ENCODE measurements around the gene SLITRK3.

Gene SLITRK3

GRCh38 chr3:165191491-165191890 lies 4.7 kb downstream of the SLITRK3 start:
- H3K4me3 ChIP-seq (ENCODE audit: low read depth, low read length): no peak overlapping the region
- no peak for DNase-seq (ENCODE audit: low read depth)
- TF ChIP-seq MYC (IDR thresholded peaks at IDR 0.05; ENCODE audit: low read depth, low read length): no peak
- TF ChIP-seq MAX (IDR thresholded peaks at IDR 0.05; ENCODE audit: low read depth, low read length): no peak
- TF ChIP-seq, protein P1, sequence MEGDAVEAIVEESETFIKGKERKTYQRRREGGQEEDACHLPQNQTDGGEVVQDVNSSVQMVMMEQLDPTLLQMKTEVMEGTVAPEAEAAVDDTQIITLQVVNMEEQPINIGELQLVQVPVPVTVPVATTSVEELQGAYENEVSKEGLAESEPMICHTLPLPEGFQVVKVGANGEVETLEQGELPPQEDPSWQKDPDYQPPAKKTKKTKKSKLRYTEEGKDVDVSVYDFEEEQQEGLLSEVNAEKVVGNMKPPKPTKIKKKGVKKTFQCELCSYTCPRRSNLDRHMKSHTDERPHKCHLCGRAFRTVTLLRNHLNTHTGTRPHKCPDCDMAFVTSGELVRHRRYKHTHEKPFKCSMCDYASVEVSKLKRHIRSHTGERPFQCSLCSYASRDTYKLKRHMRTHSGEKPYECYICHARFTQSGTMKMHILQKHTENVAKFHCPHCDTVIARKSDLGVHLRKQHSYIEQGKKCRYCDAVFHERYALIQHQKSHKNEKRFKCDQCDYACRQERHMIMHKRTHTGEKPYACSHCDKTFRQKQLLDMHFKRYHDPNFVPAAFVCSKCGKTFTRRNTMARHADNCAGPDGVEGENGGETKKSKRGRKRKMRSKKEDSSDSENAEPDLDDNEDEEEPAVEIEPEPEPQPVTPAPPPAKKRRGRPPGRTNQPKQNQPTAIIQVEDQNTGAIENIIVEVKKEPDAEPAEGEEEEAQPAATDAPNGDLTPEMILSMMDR (IDR thresholded peaks at IDR 0.05; ENCODE audit: low read depth, low read length): no peak
- no peak for TF ChIP-seq POLR2A (IDR thresholded peaks at IDR 0.05; ENCODE audit: extremely low read depth, insufficient read length)

GRCh38 chr3:165188452-165188851 lies 7.7 kb downstream of the SLITRK3 start:
- no peak for DNase-seq (ENCODE audit: low read depth)
- TF ChIP-seq POLR2A (IDR thresholded peaks at IDR 0.05; ENCODE audit: extremely low read depth, insufficient read length) (no peak), MYC (IDR thresholded peaks at IDR 0.05; ENCODE audit: low read depth, low read length) (no peak)
- TF ChIP-seq, protein P1 (IDR thresholded peaks at IDR 0.05; ENCODE audit: low read depth, low read length): no peak
- H3K4me3 ChIP-seq (ENCODE audit: low read depth, low read length): no peak overlapping the region

- H3K4me3 ChIP-seq (ENCODE audit: low read depth, low read length): no peak overlapping the region
- no peak for TF ChIP-seq MAX (IDR thresholded peaks at IDR 0.05; ENCODE audit: low read depth, low read length)
- TF ChIP-seq, protein P1 (IDR thresholded peaks at IDR 0.05; ENCODE audit: low read depth, low read length): peak; percentile 60
- DNase-seq (ENCODE audit: low read depth): peak; percentile 67
Observed at GRCh38 chr3:165185707-165186327, 10.4 kb downstream of the SLITRK3 start.

GRCh38 chr3:165181556-165181955 lies 14.6 kb downstream of the SLITRK3 start:
- TF ChIP-seq POLR2A (IDR thresholded peaks at IDR 0.05; ENCODE audit: extremely low read depth, insufficient read length) (no peak), MYC (IDR thresholded peaks at IDR 0.05; ENCODE audit: low read depth, low read length) (no peak), MAX (IDR thresholded peaks at IDR 0.05; ENCODE audit: low read depth, low read length) (no peak)
- TF ChIP-seq, protein P1 (IDR thresholded peaks at IDR 0.05; ENCODE audit: low read depth, low read length): no peak
- DNase-seq (ENCODE audit: low read depth): no peak
- no peak overlapping the region for H3K4me3 ChIP-seq (ENCODE audit: low read depth, low read length)

GRCh38 chr3:165170236-165170635 lies 25.9 kb downstream of the SLITRK3 start:
- DNase-seq (ENCODE audit: low read depth): no peak
- no peak overlapping the region for H3K4me3 ChIP-seq (ENCODE audit: low read depth, low read length)
- TF ChIP-seq MAX (IDR thresholded peaks at IDR 0.05; ENCODE audit: low read depth, low read length): no peak

GRCh38 chr3:165169368-165169767 lies 26.8 kb downstream of the SLITRK3 start:
- TF ChIP-seq, protein P1 (IDR thresholded peaks at IDR 0.05; ENCODE audit: low read depth, low read length): no peak
- no peak for TF ChIP-seq MAX (IDR thresholded peaks at IDR 0.05; ENCODE audit: low read depth, low read length)
- TF ChIP-seq POLR2A (IDR thresholded peaks at IDR 0.05; ENCODE audit: extremely low read depth, insufficient read length): no peak
- no peak for TF ChIP-seq MYC (IDR thresholded peaks at IDR 0.05; ENCODE audit: low read depth, low read length)
- no peak for DNase-seq (ENCODE audit: low read depth)
- no peak overlapping the region for H3K4me3 ChIP-seq (ENCODE audit: low read depth, low read length)
